ENCODE measurements around the gene HOXD11. TPM values are rescaled to one million over a fixed set of nuclear protein-coding genes. Genes with fewer than 3 reads are reported as not detected.
A peak's percentile ranks its signal among the peaks of the same experiment; 100 is the strongest.

HOXD11 gene
- total RNA-seq, 1 experiment from 2014 or later: 107 TPM

DNA sequence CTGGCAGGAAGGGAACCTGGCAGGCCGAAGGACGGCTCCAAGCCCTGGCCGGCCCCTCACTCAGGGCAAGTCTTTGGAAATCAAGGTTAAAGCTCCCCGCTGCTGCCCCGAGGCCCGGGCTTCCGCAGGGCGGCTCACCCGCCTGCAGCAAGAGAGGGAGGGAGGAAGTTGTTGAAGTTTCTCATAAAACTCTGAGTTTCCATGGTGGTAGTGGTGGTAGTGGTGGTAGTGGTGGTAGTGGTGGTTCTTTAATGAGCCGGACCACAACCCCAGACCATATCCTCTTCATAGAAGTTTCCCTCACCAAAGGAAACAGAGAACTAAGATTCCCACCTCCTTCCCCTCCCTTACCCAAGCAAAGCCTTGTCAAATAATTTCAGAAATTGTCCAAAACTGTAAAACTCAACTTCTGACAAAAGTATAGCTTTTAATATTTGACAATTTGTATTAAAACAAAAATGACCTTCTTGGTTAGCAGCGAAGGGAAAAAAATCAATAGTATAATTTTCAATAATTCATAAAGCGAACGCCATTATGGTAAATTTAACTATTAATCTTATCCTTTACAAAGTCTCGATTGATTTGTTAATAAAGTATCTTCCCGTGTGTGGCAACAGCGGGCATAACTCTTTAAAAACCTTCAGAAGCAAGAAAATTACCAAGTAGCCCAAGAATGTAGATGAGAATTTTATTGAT, 8.0 kb downstream of the HOXD11 start:
- TF ChIP-seq, protein P1, sequence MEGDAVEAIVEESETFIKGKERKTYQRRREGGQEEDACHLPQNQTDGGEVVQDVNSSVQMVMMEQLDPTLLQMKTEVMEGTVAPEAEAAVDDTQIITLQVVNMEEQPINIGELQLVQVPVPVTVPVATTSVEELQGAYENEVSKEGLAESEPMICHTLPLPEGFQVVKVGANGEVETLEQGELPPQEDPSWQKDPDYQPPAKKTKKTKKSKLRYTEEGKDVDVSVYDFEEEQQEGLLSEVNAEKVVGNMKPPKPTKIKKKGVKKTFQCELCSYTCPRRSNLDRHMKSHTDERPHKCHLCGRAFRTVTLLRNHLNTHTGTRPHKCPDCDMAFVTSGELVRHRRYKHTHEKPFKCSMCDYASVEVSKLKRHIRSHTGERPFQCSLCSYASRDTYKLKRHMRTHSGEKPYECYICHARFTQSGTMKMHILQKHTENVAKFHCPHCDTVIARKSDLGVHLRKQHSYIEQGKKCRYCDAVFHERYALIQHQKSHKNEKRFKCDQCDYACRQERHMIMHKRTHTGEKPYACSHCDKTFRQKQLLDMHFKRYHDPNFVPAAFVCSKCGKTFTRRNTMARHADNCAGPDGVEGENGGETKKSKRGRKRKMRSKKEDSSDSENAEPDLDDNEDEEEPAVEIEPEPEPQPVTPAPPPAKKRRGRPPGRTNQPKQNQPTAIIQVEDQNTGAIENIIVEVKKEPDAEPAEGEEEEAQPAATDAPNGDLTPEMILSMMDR (conservative IDR thresholded peaks at IDR 0.05; ENCODE audit: low read depth, low read length): no peak
- no peak for TF ChIP-seq EZH2 (IDR thresholded peaks at IDR 0.05; ENCODE audit: borderline replicate concordance, low read depth, low read length, poor library complexity, severe bottlenecking)
- ChIA-PET CTCF (interaction anchor here (1.4 kb wide), 2 partner anchors 12 to 537 kb away, joined by 3 read pairs; no protein-coding TSS in a partner anchor), POLR2A (ENCODE audit: low non-redundant PET) (no interaction called here)
- Histone ChIP-seq H3K4me1 (ENCODE audit: insufficient read depth, low read length, poor library complexity, severe bottlenecking) (peaks cover 29% of the 10 kb centered on the region), H3K36me3 (ENCODE audit: insufficient read depth, low read length, poor library complexity, severe bottlenecking) (peaks cover 85% of the 10 kb centered on the region), H3K27ac (ENCODE audit: low read depth, low read length, poor library complexity, severe bottlenecking) (peak overlapping the region; percentile 88), H3K9me3 (ENCODE audit: low read depth, low read length, poor library complexity, severe bottlenecking) (no peaks in the 10 kb centered on the region), H3K27me3 (replicated peaks; ENCODE audit: insufficient read depth, low read depth, low read length, poor library complexity) (no peaks in the 10 kb centered on the region), H3K4me3 (ENCODE audit: low read depth, low read length, poor library complexity, severe bottlenecking) (peak overlapping the region; percentile 73)
- no peak for DNase-seq (ENCODE audit: low spot score)
- intact Hi-C loops (cut with micrococcal nuclease; ENCODE audit: unreplicated experiment): no loop called here
- no TSS peak for BruUV-seq (replicated peaks)

DNA sequence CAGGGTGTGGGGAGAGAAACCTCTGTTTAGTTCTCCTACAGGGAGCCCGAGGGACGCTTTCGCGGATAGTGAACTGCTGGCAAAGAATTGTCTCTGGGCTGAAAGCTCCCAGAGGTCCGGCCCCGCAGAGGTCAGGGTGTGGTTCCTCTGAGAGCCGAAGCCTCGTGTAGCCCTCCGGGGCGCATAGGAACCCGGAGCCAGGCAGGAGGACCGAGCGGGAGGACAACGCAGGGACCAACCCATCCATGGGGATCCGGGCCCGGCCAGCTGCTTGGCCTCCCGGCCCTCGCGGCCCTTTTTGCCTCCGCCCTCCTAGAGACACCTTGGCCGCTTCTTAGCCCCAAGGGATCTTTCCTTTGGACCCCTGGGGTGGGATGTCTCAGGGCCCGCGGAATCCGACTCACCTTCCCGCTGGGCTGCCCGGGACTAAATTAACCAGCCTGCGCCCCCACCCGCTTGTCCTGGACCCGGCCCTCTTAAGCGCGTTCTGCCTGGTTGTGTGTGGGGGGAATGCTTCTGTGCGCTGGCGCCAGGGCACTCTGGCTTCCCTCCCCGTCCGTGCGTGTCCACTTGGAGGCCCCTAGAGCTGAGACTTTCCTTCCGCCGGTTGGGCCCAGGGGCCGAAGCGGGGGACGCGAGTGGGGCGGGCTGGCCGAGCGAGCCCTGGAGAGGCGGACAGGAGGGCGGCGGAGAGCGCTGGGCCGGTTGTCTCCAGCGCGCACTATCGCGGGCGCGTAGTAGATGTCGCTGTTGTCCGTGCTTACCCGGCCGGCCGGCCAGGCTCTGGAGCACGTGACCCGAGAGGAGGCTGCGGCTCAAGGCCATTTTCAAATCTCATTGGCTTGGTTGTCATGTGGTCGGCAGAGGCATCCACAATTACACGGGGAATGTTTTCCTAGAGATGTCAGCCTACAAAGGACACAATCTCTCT, 9.1 kb downstream of the HOXD11 start, which contains the start of gene HOXD10:
Gene HOXD10 (plus strand): TSS at position 896 of the 931 bp plus-strand sequence. CDS start 56 bp downstream, outside the sequence.
- H3K4me3 ChIP-seq (ENCODE audit: low read depth, low read length, poor library complexity, severe bottlenecking): peak within 1 kb of the TSS; percentile 73
- intact Hi-C loops (cut with micrococcal nuclease; ENCODE audit: unreplicated experiment): no loop called here
- no peaks in the 10 kb centered on the region for H3K9me3 ChIP-seq (ENCODE audit: low read depth, low read length, poor library complexity, severe bottlenecking)
- CTCF ChIA-PET: no interaction called here
- POLR2A ChIA-PET (ENCODE audit: low non-redundant PET): no interaction called here
- peak within 1 kb of the TSS; percentile 88 for H3K27ac ChIP-seq (ENCODE audit: low read depth, low read length, poor library complexity, severe bottlenecking)
- H3K4me1 ChIP-seq (ENCODE audit: insufficient read depth, low read length, poor library complexity, severe bottlenecking): peaks cover 37% of the 10 kb centered on the region
- peak; percentile 89 for DNase-seq (ENCODE audit: low spot score)
- TF ChIP-seq, protein P1 (conservative IDR thresholded peaks at IDR 0.05; ENCODE audit: low read depth, low read length): peak; percentile 53
- no peak for TF ChIP-seq EZH2 (IDR thresholded peaks at IDR 0.05; ENCODE audit: borderline replicate concordance, low read depth, low read length, poor library complexity, severe bottlenecking)
- H3K27me3 ChIP-seq (replicated peaks; ENCODE audit: insufficient read depth, low read depth, low read length, poor library complexity): no peaks in the 10 kb centered on the region
- H3K36me3 ChIP-seq (ENCODE audit: insufficient read depth, low read length, poor library complexity, severe bottlenecking): peaks cover 85% of the 10 kb centered on the region
- BruUV-seq (replicated peaks): TSS peak; percentile 39

DNA sequence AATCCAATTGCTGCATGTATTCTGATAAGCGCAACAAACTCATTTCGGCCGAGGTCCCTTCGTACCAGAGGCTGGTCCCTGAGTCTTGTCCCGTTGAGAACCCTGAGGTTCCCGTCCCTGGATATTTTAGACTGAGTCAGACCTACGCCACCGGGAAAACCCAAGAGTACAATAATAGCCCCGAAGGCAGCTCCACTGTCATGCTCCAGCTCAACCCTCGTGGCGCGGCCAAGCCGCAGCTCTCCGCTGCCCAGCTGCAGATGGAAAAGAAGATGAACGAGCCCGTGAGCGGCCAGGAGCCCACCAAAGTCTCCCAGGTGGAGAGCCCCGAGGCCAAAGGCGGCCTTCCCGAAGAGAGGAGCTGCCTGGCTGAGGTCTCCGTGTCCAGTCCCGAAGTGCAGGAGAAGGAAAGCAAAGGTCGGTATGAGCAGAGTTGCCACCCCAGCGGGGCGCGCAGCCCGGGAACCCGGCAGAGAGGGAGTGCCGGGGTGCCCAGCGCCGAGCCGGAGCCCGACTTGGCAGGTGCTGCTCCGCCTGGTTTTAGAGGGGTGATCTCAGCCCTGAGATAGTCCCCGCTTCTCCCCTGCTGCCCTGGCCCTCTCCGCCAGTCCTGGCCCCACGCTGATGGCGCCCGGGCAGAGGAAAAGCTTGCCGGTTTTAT, 10.2 kb downstream of the HOXD11 start:
- TF ChIP-seq, protein P1 (conservative IDR thresholded peaks at IDR 0.05; ENCODE audit: low read depth, low read length): no peak
- no peak for TF ChIP-seq EZH2 (IDR thresholded peaks at IDR 0.05; ENCODE audit: borderline replicate concordance, low read depth, low read length, poor library complexity, severe bottlenecking)
- Histone ChIP-seq H3K9me3 (ENCODE audit: low read depth, low read length, poor library complexity, severe bottlenecking) (no peaks in the 10 kb centered on the region), H3K4me3 (ENCODE audit: low read depth, low read length, poor library complexity, severe bottlenecking) (peak overlapping the region; percentile 73), H3K36me3 (ENCODE audit: insufficient read depth, low read length, poor library complexity, severe bottlenecking) (peaks cover 83% of the 10 kb centered on the region), H3K27me3 (replicated peaks; ENCODE audit: insufficient read depth, low read depth, low read length, poor library complexity) (no peaks in the 10 kb centered on the region), H3K27ac (ENCODE audit: low read depth, low read length, poor library complexity, severe bottlenecking) (peak overlapping the region; percentile 88), H3K4me1 (ENCODE audit: insufficient read depth, low read length, poor library complexity, severe bottlenecking) (peaks cover 47% of the 10 kb centered on the region)
- DNase-seq (ENCODE audit: low spot score): peak; percentile 20
- intact Hi-C loops (cut with micrococcal nuclease; ENCODE audit: unreplicated experiment): no loop called here
- POLR2A ChIA-PET (ENCODE audit: low non-redundant PET): no interaction called here
- no TSS peak for BruUV-seq (replicated peaks)
- CTCF ChIA-PET: interaction anchor here (0.5 kb wide), 1 partner anchor 9 kb away, joined by 7 read pairs; no protein-coding TSS in a partner anchor
